ENCODE measurements around the gene ETFB. TPM values are rescaled to one million over a fixed set of nuclear protein-coding genes. Genes with fewer than 3 reads are reported as not detected.

Gene ETFB
- total and polyA plus RNA-seq, 9 of the 15 experiments (the other 6 are each of a cell fraction or from before 2014, with no cell fraction given): 18.1 to 143 (median 96.1) TPM

- ChIA-PET CTCF (ENCODE audit: low intra/inter-chr PET ratio) (no interaction called here), POLR2A (interaction anchor here (0.6 to 1.0 kb wide), 2 partner anchors 28 to 136 kb away, joined by 3 read pairs; no protein-coding TSS in a partner anchor)
- H4K20me1 ChIP-seq (replicated peaks; ENCODE audit: control insufficient read depth, insufficient read depth, low read length): no peaks in the 10 kb centered on the region
- FAIRE-seq (no peak), ATAC-seq (no peak), DNase-seq (ENCODE audit: extremely low read depth in 1 of 4, low spot score in 3 of 4) (no peak)
- no peak overlapping the region for H2AFZ ChIP-seq (ENCODE audit: low read depth, low read length)
- no peak overlapping the region for H3K4me2 ChIP-seq (ENCODE audit: insufficient read depth, low read length)
- H3K9me3 ChIP-seq (replicated peaks; ENCODE audit: control insufficient read depth, insufficient read depth, low read depth, low read length): no peaks in the 10 kb centered on the region
- H3K4me1 ChIP-seq (replicated peaks in 1 of 2; ENCODE audit: control insufficient read depth in 2 of 2, insufficient read depth in 2 of 2, low read length in 2 of 2): peaks cover 13 to 32% of the 10 kb centered on the region in 2 experiments; a peak in 4 of 5 replicates
- no peak overlapping the region for H3K4me3 ChIP-seq
- in situ Hi-C loops (cut with MboI) (no loop called here), intact Hi-C loops (cut with micrococcal nuclease) (no loop called here)
- H3K27ac ChIP-seq (ENCODE audit: extremely low read depth, low read depth, low read length): no peak overlapping the region
- WGBS (ENCODE audit: insufficient coverage, low coverage, missing lambda C conversion rate): 82% methylated on average over 12 of the region's 14 CpGs
- TF ChIP-seq RAD21 (CRISPR knock-in tag; conservative IDR thresholded peaks at IDR 0.05 in 1 of 2, IDR thresholded peaks at IDR 0.05 in 1 of 2) (no peak), CSDE1 (IDR thresholded peaks at IDR 0.05) (no peak), RFX1 (IDR thresholded peaks at IDR 0.05) (peak; percentile 53), NCOA2 (IDR thresholded peaks at IDR 0.05; ENCODE audit: partially characterized antibody in 2 of 2) (no peak)
- H3K36me3 ChIP-seq (ENCODE audit: control insufficient read depth, insufficient read depth, low read length): no peaks in the 10 kb centered on the region
- no peaks in the 10 kb centered on the region for H3K9me1 ChIP-seq (ENCODE audit: control insufficient read depth, insufficient read depth, low read length)
- peak overlapping the region in 1 of 2 experiments; percentile 26; a peak in 1 of 4 replicates for H3K9ac ChIP-seq (ENCODE audit: insufficient read depth in 1 of 2, low read depth in 2 of 2, low read length in 2 of 2)
- no peaks in the 10 kb centered on the region for H3K27me3 ChIP-seq (ENCODE audit: control insufficient read depth in 2 of 2, insufficient read depth in 2 of 2, low read length in 2 of 2)
- BruUV-seq (replicated peaks): no TSS peak
- H3K79me2 ChIP-seq (ENCODE audit: control insufficient read depth, insufficient read depth, low read length): no peaks in the 10 kb centered on the region
Observed at GRCh38 chr19:51386882-51387520, 20.8 kb upstream of the ETFB start.

GRCh38 chr19:51382004-51382403, 15.8 kb upstream of the ETFB start:
- Histone ChIP-seq H3K9ac (ENCODE audit: insufficient read depth in 1 of 2, low read depth in 2 of 2, low read length in 2 of 2) (no peak overlapping the region), H3K36me3 (ENCODE audit: control insufficient read depth, insufficient read depth, low read length) (no peaks in the 10 kb centered on the region), H3K4me3 (no peak overlapping the region), H3K9me3 (replicated peaks; ENCODE audit: control insufficient read depth, insufficient read depth, low read depth, low read length) (0 out of 2 replicates have a peak, but pooled peaks cover 4% of the 10 kb centered on the region), H3K79me2 (ENCODE audit: control insufficient read depth, insufficient read depth, low read length) (no peaks in the 10 kb centered on the region), H4K20me1 (replicated peaks; ENCODE audit: control insufficient read depth, insufficient read depth, low read length) (no peaks in the 10 kb centered on the region), H3K27ac (ENCODE audit: extremely low read depth, low read depth, low read length) (no peak overlapping the region), H3K4me2 (ENCODE audit: insufficient read depth, low read length) (no peak overlapping the region), H3K9me1 (ENCODE audit: control insufficient read depth, insufficient read depth, low read length) (no peaks in the 10 kb centered on the region), H2AFZ (ENCODE audit: low read depth, low read length) (no peak overlapping the region), H3K27me3 (ENCODE audit: control insufficient read depth in 2 of 2, insufficient read depth in 2 of 2, low read length in 2 of 2) (no peaks in the 10 kb centered on the region), H3K4me1 (replicated peaks in 1 of 2; ENCODE audit: control insufficient read depth in 2 of 2, insufficient read depth in 2 of 2, low read length in 2 of 2) (peaks cover 15 to 16% of the 10 kb centered on the region in 2 experiments; a peak in 4 of 5 replicates)
- intact Hi-C loops (cut with micrococcal nuclease): no loop called here
- ChIA-PET POLR2A (interaction anchor here (0.6 to 1.6 kb wide), 3 partner anchors 8 to 1509 kb away, joined by 3 to 5 read pairs (median 3); partner anchors contain the start of gene C19orf84), CTCF (ENCODE audit: low intra/inter-chr PET ratio) (no interaction called here)
- 100% methylated on average over 3 of the region's 4 CpGs for WGBS (ENCODE audit: insufficient coverage, low coverage, missing lambda C conversion rate)
- BruUV-seq (replicated peaks): no TSS peak
- no peak for DNase-seq (ENCODE audit: extremely low read depth in 1 of 4, low spot score in 3 of 4)
- ATAC-seq: no peak
- FAIRE-seq: no peak
- in situ Hi-C loops (cut with MboI): no loop called here
- TF ChIP-seq ZNF146 (CRISPR knock-in tag; IDR thresholded peaks at IDR 0.05; ENCODE audit: unreplicated experiment): no peak
- TF ChIP-seq NFXL1 (CRISPR knock-in tag; IDR thresholded peaks at IDR 0.05): no peak
- TF ChIP-seq KLF6 (CRISPR knock-in tag; IDR thresholded peaks at IDR 0.05; ENCODE audit: borderline replicate concordance): no peak
- TF ChIP-seq TCF3 (CRISPR knock-in tag; IDR thresholded peaks at IDR 0.05): no peak
- no peak for TF ChIP-seq BCL6 (CRISPR knock-in tag; IDR thresholded peaks at IDR 0.05)
- TF ChIP-seq RREB1 (CRISPR knock-in tag; IDR thresholded peaks at IDR 0.05): no peak

Data from K562 (cell line).